ENCODE results near the gene HS1BP3. TPM values are rescaled to one million over a fixed set of nuclear protein-coding genes. Genes with fewer than 3 reads are reported as not detected.

HS1BP3 gene
- total and polyA plus RNA-seq, 9 of the 15 experiments (the other 6 are each of a cell fraction or from before 2014, with no cell fraction given) = 0.41 to 8.3 (median 5.9) TPM

DNA sequence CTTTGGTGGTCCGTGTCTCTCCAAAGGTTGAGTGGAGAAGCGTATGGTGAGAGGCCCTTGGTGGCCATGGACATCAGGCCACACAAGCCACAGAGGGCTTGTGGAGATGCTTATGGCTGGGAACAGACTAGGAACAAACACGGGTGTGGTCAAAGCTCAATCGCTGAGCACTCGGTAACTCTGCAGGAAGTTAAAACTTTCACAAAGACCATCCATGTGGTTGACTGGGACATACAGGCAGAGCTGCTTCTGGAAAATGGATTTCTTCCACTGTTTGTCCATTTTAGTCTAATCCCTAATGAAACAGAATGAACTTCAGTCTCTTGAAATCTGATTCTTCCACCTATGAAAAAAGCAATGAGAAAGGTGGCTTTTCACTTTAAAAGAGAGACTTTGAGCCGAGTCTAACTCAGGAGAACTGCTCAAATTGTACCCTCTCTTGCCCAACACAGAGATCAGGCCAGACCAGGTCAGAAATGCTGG, 33.7 kb upstream of the HS1BP3 start:
- Histone ChIP-seq H3K9me1 (ENCODE audit: control insufficient read depth, insufficient read depth, low read length) (no peaks in the 10 kb centered on the region), H2AFZ (ENCODE audit: low read depth, low read length) (no peak overlapping the region), H3K4me2 (ENCODE audit: insufficient read depth, low read length) (no peak overlapping the region), H3K9ac (ENCODE audit: insufficient read depth in 1 of 2, low read depth in 2 of 2, low read length in 2 of 2) (no peak overlapping the region), H3K4me1 (replicated peaks in 1 of 2; ENCODE audit: control insufficient read depth in 2 of 2, insufficient read depth in 2 of 2, low read length in 2 of 2) (peaks cover 0 to 2% of the 10 kb centered on the region in 2 experiments; a peak in 2 of 5 replicates), H3K27me3 (ENCODE audit: control insufficient read depth in 2 of 2, insufficient read depth in 2 of 2, low read length in 2 of 2) (no peaks in the 10 kb centered on the region), H3K9me3 (replicated peaks; ENCODE audit: control insufficient read depth, insufficient read depth, low read depth, low read length) (no peaks in the 10 kb centered on the region), H4K20me1 (replicated peaks; ENCODE audit: control insufficient read depth, insufficient read depth, low read length) (no peaks in the 10 kb centered on the region), H3K79me2 (ENCODE audit: control insufficient read depth, insufficient read depth, low read length) (no peaks in the 10 kb centered on the region), H3K36me3 (ENCODE audit: control insufficient read depth, insufficient read depth, low read length) (peaks cover 50% of the 10 kb centered on the region; the same call in 2 of the 3 replicates), H3K4me3 (no peak overlapping the region), H3K27ac (ENCODE audit: extremely low read depth, low read depth, low read length) (no peak overlapping the region)
- TF ChIP-seq YY1 (IDR thresholded peaks at IDR 0.05; ENCODE audit: borderline replicate concordance in 1 of 3, control insufficient read depth in 1 of 3, extremely low read depth in 1 of 3, insufficient read depth in 3 of 3, insufficient read length in 1 of 3, insufficient replicate concordance in 2 of 3, low read depth in 1 of 3, low read length in 2 of 3) = no peak
- TF ChIP-seq ARHGAP35 (IDR thresholded peaks at IDR 0.05; ENCODE audit: partially characterized antibody) = no peak
- TF ChIP-seq, protein P1, sequence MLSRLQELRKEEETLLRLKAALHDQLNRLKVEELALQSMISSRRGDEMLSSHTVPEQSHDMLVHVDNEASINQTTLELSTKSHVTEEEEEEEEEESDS (CRISPR knock-in tag; IDR thresholded peaks at IDR 0.05) = no peak
- intact Hi-C loops (cut with micrococcal nuclease) = loop anchor here (10.0 kb wide), 1 partner anchor 140 kb away; the partner anchor contains the start of gene LDAH
- in situ Hi-C loops (cut with MboI) = no loop called here
- no peak for DNase-seq (ENCODE audit: extremely low read depth in 1 of 4, low spot score in 3 of 4)
- no peak for ATAC-seq
- POLR2A ChIA-PET = interaction anchor here (1.6 kb wide), 1 partner anchor 8 kb away, joined by 5 read pairs; no protein-coding TSS in a partner anchor
- CTCF ChIA-PET (ENCODE audit: low intra/inter-chr PET ratio) = no interaction called here
- no TSS peak for BruUV-seq (replicated peaks)
- 74% methylated on average over 6 of the region's 6 CpGs for WGBS (ENCODE audit: insufficient coverage, low coverage, missing lambda C conversion rate)
- no peak for FAIRE-seq
